Endothelial cell of umbilical vein (primary cell): Measurements from ENCODE around the gene DUSP19.

ENCODE experiments used
- EZH2 ChIP-seq: IDR thresholded peaks from 2 replicates; pipeline ENCODE4 v1.6.1; 2012; ENCODE audit warnings: borderline replicate concordance, low read depth, mild to moderate bottlenecking, moderate library complexity, low read length, inconsistent platforms; ENCODE audit not compliant: severe bottlenecking
- GATA2 ChIP-seq: IDR thresholded peaks from 2 replicates; pipeline ENCODE4 v1.7.0; 2011; ENCODE audit warnings: low read depth, mild to moderate bottlenecking, moderate library complexity, mixed read lengths, low read length; ENCODE audit not compliant: insufficient read length, insufficient read depth
- JUN ChIP-seq: IDR thresholded peaks from 2 replicates; pipeline ENCODE4 v1.6.1; 2011; ENCODE audit warnings: borderline replicate concordance, low read depth; ENCODE audit not compliant: insufficient read length, insufficient read depth
- MYC ChIP-seq: IDR thresholded peaks from one replicate; pipeline ENCODE4 v1.6.1; 2011; ENCODE audit warnings: mild to moderate bottlenecking, low read depth, low read length
- POLR2A ChIP-seq: IDR thresholded peaks from 2 replicates; pipeline ENCODE4 v1.6.1; 2012; ENCODE audit warnings: low read depth, mild to moderate bottlenecking, control low read depth, low read length
- POLR2AphosphoS5 ChIP-seq: IDR thresholded peaks from 2 replicates; pipeline ENCODE4 v1.6.1; 2012; ENCODE audit warnings: low read depth, mild to moderate bottlenecking, control low read depth, low read length, moderate library complexity; ENCODE audit not compliant: insufficient read depth
- TF ChIP-seq, protein P1 (sequence below), 2 donors: IDR thresholded peaks; 1 replicate in 1 of 2; 2 replicates in 1 of 2; pipeline ENCODE4 v1.5.1; 2011; ENCODE audit warnings: low read length in 2 of 2, mild to moderate bottlenecking in 2 of 2, moderate library complexity in 2 of 2, control low read depth in 1 of 2, inconsistent platforms in 1 of 2, low read depth in 1 of 2; ENCODE audit not compliant: insufficient read depth in 1 of 2; ENCODE audit errors: extremely low read depth in 1 of 2
- TF ChIP-seq, protein P2 (sequence below): IDR thresholded peaks from 2 replicates; pipeline ENCODE4 v1.6.1; 2011; ENCODE audit not compliant: insufficient read depth, insufficient read length

GRCh38 chr2:183033951-183034350 is 44.6 kb upstream of the DUSP19 start:
- TF ChIP-seq, protein P1, sequence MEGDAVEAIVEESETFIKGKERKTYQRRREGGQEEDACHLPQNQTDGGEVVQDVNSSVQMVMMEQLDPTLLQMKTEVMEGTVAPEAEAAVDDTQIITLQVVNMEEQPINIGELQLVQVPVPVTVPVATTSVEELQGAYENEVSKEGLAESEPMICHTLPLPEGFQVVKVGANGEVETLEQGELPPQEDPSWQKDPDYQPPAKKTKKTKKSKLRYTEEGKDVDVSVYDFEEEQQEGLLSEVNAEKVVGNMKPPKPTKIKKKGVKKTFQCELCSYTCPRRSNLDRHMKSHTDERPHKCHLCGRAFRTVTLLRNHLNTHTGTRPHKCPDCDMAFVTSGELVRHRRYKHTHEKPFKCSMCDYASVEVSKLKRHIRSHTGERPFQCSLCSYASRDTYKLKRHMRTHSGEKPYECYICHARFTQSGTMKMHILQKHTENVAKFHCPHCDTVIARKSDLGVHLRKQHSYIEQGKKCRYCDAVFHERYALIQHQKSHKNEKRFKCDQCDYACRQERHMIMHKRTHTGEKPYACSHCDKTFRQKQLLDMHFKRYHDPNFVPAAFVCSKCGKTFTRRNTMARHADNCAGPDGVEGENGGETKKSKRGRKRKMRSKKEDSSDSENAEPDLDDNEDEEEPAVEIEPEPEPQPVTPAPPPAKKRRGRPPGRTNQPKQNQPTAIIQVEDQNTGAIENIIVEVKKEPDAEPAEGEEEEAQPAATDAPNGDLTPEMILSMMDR (IDR thresholded peaks at IDR 0.05; ENCODE audit: extremely low read depth in 1 of 2, insufficient read depth in 1 of 2, low read depth in 1 of 2, low read length in 2 of 2), result no peak
- TF ChIP-seq, protein P2, sequence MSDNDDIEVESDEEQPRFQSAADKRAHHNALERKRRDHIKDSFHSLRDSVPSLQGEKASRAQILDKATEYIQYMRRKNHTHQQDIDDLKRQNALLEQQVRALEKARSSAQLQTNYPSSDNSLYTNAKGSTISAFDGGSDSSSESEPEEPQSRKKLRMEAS, result no peak
- TF ChIP-seq POLR2AphosphoS5 (no peak), EZH2 (no peak), MYC (no peak), POLR2A (no peak), JUN (no peak), GATA2 (no peak)
